Activated naive CD8-positive, alpha-beta T cell treated with anti-CD3 and anti-CD28 coated beads, Interleukin-2, amount 50 U/mL, for 24 hours (primary cell): ENCODE results near the gene NAV3.

Source experiments
- ATAC-seq: fragments of 150-1000 bp; cut with Tn5 transposase; one replicate; pipeline ENCODE4 v1.10.0; 2021
- DNase-seq: peaks from one replicate; pipeline ENCODE4 v3.0.0; 2021
- H3K27ac Mint-ChIP-seq: one replicate; pipeline ENCODE4 v1.8.0; 2021; ENCODE audit warnings: mild to moderate bottlenecking, mixed read lengths
- H3K27me3 Mint-ChIP-seq: one replicate; pipeline ENCODE4 v1.8.0; 2021; ENCODE audit warnings: mixed read lengths
- H3K36me3 Mint-ChIP-seq: one replicate; pipeline ENCODE4 v1.8.0; 2021; ENCODE audit warnings: low read depth, mixed read lengths
- H3K4me1 Mint-ChIP-seq: one replicate; pipeline ENCODE4 v1.8.0; 2021; ENCODE audit warnings: mixed read lengths
- H3K4me3 Mint-ChIP-seq: one replicate; pipeline ENCODE4 v1.8.0; 2021; ENCODE audit warnings: mild to moderate bottlenecking, moderate library complexity, mixed read lengths
- H3K9me3 Mint-ChIP-seq: one replicate; pipeline ENCODE4 v1.8.0; 2021; ENCODE audit warnings: mixed read lengths

Gene NAV3

DNA sequence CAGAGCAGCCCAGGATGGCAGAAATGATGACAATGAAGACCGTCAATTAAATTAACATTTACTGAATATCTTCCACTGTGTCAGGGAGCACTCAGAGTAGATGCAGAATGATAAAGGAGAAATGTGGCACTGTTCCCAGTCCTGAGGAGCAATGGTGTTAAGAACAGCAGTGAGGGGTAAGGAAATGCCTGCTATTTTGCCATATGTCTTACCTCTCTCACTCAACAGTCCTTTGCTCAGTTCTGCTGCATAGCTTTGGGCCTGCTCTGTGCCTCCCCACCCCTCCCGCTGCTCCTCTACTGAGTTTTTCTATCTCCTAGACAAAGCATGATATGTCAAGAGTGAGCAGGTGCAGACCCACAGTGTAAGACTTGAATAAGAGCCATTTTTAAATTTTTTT is 318.8 kb downstream of the NAV3 start:
- Mint-ChIP-seq H3K36me3 (no peaks in the 10 kb centered on the region), H3K27ac (no peak overlapping the region), H3K9me3 (no peaks in the 10 kb centered on the region), H3K4me1 (no peaks in the 10 kb centered on the region), H3K27me3 (no peaks in the 10 kb centered on the region), H3K4me3 (no peak overlapping the region)
- DNase-seq: no peak
- ATAC-seq: no peak

DNA sequence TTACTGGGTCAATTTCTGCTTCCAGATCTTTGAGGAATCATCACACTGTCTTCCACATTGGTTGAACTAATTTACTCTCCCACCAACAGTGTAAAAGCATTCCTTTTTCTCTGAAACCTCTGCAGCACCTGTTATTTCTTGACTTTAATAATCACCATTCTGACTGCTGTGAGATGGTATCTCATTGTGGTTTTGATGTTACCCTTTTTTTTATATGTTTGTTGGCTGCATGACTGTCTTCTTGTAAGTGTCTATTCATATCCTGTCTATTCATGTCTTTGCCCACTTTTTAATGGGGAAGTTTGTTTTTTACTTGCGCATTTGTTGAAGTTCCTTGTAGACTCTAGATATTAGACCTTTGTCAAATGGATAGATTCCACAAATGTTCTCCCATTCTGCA is 324.9 kb downstream of the NAV3 start:
- peaks cover 2% of the 10 kb centered on the region for H3K27me3 Mint-ChIP-seq
- no peak overlapping the region for H3K4me3 Mint-ChIP-seq
- DNase-seq (no peak), ATAC-seq (no peak)
- H3K36me3 Mint-ChIP-seq: no peaks in the 10 kb centered on the region
- H3K9me3 Mint-ChIP-seq: peaks cover 4% of the 10 kb centered on the region
- no peak overlapping the region for H3K27ac Mint-ChIP-seq
- no peaks in the 10 kb centered on the region for H3K4me1 Mint-ChIP-seq

DNA sequence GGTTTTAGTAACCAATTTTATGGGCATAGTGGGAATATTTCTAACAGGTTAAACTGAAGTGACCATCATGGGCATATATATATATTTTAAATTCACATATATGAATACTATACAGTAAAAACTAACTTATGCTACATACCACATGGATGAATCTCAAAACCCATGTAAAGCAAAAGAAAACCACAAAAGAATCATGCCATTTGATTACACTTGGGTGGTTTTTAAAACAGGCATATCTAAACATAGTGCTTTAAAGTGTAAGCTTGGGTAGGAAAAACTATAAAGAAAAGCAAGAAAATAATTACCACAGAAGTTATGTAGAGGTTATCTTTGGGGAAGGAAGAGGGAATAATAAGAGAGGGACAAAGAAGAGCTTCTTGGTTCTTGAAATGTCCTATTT is 326.1 kb downstream of the NAV3 start:
- Mint-ChIP-seq H3K27ac (no peak overlapping the region), H3K27me3 (peaks cover 2% of the 10 kb centered on the region), H3K4me1 (no peaks in the 10 kb centered on the region), H3K9me3 (peaks cover 4% of the 10 kb centered on the region), H3K36me3 (no peaks in the 10 kb centered on the region), H3K4me3 (no peak overlapping the region)
- no peak for DNase-seq
- no peak for ATAC-seq

DNA sequence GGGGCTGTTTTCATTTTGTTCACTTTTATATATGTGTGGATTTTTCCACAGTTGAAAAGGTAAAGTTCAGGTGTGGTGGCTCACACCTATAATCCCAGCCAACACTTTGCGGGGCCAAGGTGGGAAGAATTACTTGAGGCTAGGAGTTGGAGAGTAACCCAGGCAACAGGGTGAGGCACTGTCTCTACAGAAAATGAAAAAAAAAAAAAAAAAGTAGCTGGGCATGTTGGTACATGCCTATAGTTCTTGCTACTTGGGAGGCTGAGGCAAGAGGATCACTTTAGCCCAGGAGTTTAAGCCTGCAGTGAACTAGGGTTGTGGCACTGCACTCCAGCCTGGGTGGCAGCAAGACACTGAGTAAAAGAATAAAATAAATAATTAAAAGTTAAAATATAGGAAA is 326.5 kb downstream of the NAV3 start:
- Mint-ChIP-seq H3K9me3 (peaks cover 4% of the 10 kb centered on the region), H3K36me3 (no peaks in the 10 kb centered on the region), H3K27me3 (peaks cover 2% of the 10 kb centered on the region), H3K27ac (no peak overlapping the region), H3K4me3 (no peak overlapping the region), H3K4me1 (no peaks in the 10 kb centered on the region)
- no peak for ATAC-seq
- no peak for DNase-seq

DNA sequence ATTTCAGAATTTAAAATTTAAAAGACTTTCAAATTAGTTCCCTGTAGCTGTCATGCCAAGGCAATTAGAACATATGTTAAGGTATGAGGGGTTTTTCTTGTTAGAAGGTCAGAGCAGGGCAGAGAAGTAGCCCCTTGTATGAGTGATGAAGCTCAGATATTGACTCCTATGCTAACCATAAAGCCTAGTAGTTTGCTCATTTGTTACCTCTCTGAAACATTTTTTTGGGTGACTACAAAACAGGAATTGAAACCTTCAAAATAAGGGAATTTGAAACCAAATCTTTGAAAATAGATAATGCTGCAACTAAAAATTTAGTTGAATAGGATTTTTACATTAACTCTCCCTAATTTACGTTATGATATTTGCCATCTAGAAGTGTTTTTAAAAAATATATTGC is 333.5 kb downstream of the NAV3 start:
- no peaks in the 10 kb centered on the region for H3K27me3 Mint-ChIP-seq
- no peaks in the 10 kb centered on the region for H3K36me3 Mint-ChIP-seq
- DNase-seq (no peak), ATAC-seq (no peak)
- H3K9me3 Mint-ChIP-seq: no peaks in the 10 kb centered on the region
- H3K27ac Mint-ChIP-seq: no peak overlapping the region
- H3K4me1 Mint-ChIP-seq: no peaks in the 10 kb centered on the region
- H3K4me3 Mint-ChIP-seq: no peak overlapping the region

DNA sequence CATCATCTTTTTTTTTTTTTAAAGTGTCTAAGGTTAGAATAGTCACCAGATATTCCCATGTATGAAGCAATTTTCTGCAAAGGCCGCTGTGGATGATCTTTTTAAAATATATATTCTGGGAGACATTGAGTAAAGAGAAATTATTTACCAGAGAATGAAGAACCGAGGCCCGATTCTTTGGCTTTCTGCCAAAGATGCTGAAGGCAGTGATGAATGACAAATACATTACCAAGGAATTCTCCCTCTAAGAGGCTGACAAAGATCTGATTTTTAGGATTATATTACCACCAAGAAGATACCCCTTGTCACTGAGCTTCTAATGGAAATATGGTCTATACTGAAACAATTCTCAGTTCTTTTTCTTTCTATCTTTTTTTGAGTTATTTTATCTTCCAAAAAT is 336.8 kb downstream of the NAV3 start:
- H3K27me3 Mint-ChIP-seq: no peaks in the 10 kb centered on the region
- no peaks in the 10 kb centered on the region for H3K36me3 Mint-ChIP-seq
- no peak overlapping the region for H3K4me3 Mint-ChIP-seq
- no peaks in the 10 kb centered on the region for H3K9me3 Mint-ChIP-seq
- no peak overlapping the region for H3K27ac Mint-ChIP-seq
- DNase-seq (no peak), ATAC-seq (no peak)
- H3K4me1 Mint-ChIP-seq: no peaks in the 10 kb centered on the region

DNA sequence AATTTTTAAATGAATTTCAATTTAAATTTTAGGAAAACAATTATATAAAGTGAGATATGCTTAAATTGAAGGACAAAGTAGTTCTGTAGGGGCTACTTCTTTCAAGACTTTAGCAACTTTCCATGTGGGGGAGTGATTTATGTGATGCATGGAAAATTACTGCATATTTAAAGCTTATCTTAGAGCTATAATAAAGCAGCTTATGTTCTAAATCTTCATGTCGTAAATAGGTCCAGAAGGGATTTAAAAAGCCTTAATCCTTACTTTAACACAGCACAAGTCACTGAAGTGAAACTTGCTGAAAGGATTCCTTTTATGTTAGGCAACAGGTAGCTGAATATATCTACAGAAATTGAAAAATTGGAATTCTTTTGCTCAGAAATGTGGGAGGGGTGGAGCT is 340.4 kb downstream of the NAV3 start:
- ATAC-seq: no peak
- no peaks in the 10 kb centered on the region for H3K27me3 Mint-ChIP-seq
- DNase-seq: no peak
- H3K4me1 Mint-ChIP-seq: no peaks in the 10 kb centered on the region
- no peaks in the 10 kb centered on the region for H3K36me3 Mint-ChIP-seq
- H3K4me3 Mint-ChIP-seq: no peak overlapping the region
- no peak overlapping the region for H3K27ac Mint-ChIP-seq
- no peaks in the 10 kb centered on the region for H3K9me3 Mint-ChIP-seq

DNA sequence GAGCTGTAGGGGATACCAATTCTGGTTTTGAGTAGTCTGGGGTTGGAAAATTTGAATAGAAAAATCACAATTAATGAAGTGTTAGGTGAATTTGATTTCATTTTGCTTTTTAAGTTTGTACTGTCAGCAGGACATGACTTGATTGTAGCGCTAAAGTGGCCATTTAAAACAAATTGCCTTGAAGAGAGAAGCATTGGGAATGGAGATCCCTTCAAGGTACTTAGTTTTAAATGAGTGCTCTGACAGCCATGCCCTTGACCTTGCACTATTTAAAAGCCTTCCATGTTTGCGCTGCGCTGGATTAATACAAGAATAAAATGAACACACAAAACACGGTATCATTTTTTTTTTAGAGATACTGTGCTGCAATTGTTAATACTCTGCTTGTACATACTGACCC is 345.9 kb downstream of the NAV3 start:
- no peaks in the 10 kb centered on the region for H3K27me3 Mint-ChIP-seq
- no peaks in the 10 kb centered on the region for H3K4me1 Mint-ChIP-seq
- no peak overlapping the region for H3K27ac Mint-ChIP-seq
- H3K4me3 Mint-ChIP-seq: no peak overlapping the region
- DNase-seq (no peak), ATAC-seq (no peak)
- H3K9me3 Mint-ChIP-seq: no peaks in the 10 kb centered on the region
- H3K36me3 Mint-ChIP-seq: no peaks in the 10 kb centered on the region

DNA sequence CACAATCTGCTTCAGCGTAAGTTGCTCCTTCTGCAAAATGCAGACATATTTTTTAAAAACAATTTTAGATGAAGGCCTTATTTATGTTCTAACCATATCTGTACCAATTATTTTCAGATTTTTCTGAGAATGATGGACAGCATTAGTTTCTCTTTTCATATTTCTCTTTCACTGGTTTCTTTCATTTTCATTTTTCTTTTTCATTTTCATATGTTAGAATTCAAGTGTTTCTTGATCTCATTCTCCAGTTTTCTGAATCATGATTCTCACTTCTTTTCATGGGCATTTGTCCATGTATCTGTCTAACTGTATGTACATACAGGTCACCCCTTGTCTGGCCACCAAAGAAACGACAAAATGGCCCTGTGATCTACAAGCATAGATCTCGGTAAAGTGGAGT is 346.6 kb downstream of the NAV3 start:
- no peak for ATAC-seq
- DNase-seq: no peak
- H3K27ac Mint-ChIP-seq: no peak overlapping the region
- no peak overlapping the region for H3K4me3 Mint-ChIP-seq
- no peaks in the 10 kb centered on the region for H3K4me1 Mint-ChIP-seq
- no peaks in the 10 kb centered on the region for H3K27me3 Mint-ChIP-seq
- H3K36me3 Mint-ChIP-seq: no peaks in the 10 kb centered on the region
- H3K9me3 Mint-ChIP-seq: no peaks in the 10 kb centered on the region

DNA sequence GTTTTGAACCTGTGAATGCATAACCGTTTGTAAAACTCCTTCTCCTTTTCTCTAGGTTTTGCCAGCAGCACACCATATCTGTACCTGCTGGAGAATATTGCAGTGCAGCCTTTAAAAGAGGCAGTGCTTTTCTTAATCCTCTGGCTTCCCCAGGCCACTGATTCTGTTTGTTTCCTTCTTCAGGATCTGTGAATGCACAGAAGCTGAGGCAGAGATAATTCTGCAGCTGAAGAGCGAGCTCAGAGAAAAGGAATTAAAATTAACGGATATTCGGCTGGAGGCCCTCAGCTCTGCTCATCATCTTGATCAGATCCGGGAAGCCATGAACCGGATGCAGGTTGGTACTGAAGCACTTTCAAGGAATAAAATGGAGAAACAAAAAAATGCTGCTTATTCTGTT is 348.7 kb downstream of the NAV3 start:
- Mint-ChIP-seq H3K4me3 (no peak overlapping the region), H3K27me3 (no peaks in the 10 kb centered on the region), H3K27ac (no peak overlapping the region), H3K36me3 (no peaks in the 10 kb centered on the region), H3K9me3 (no peaks in the 10 kb centered on the region), H3K4me1 (no peaks in the 10 kb centered on the region)
- ATAC-seq: no peak
- DNase-seq: no peak

DNA sequence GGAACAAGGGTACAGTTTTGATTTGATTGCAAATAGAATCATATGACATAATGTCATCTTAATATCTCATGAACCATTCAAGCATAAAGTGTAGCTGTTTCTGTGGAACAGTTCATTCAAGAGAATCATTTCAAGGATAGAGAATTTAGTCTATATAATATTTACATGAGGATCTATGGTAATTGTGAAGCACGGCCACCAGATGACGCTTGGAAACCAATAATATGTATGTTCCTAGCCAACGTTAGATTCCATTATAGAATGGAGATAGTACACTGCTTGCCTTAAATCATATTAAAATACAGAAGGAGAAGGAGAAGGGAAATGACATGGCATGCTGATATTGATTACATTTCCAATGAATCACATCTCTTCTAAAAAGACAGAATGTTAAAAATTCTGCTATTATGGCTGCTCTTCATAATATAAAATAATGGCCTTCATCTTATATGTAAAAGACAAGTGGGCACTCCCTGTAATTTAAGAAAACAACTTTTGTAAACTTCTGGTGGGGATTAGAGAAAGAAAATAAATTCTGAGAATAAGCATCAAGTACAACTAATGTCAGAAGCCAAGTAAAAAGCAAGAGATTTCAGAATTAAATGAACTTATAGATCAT is 351.0 kb downstream of the NAV3 start:
- no peaks in the 10 kb centered on the region for H3K4me1 Mint-ChIP-seq
- no peak for DNase-seq
- no peaks in the 10 kb centered on the region for H3K27me3 Mint-ChIP-seq
- ATAC-seq: no peak
- H3K9me3 Mint-ChIP-seq: no peaks in the 10 kb centered on the region
- no peaks in the 10 kb centered on the region for H3K36me3 Mint-ChIP-seq
- no peak overlapping the region for H3K27ac Mint-ChIP-seq
- no peak overlapping the region for H3K4me3 Mint-ChIP-seq

DNA sequence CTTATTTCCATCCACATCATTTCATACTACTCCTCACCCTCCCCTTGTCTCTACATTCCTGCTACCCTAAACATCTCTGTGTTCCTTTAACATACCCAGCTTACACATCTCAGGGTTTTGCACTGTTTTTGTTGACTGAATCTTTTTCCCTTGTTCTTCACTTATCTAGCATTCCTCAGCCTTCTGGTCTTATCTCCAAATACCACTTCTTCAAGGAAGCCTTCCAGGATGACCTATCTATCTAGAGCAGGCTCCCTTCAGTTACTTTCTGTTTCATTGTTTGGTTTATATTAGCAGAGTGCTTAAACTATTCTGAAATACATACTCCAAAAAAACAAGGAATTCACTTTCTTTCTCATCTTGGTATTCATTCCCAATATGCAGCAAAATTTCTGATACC is 353.1 kb downstream of the NAV3 start:
- no peaks in the 10 kb centered on the region for H3K36me3 Mint-ChIP-seq
- H3K9me3 Mint-ChIP-seq: no peaks in the 10 kb centered on the region
- DNase-seq: no peak
- ATAC-seq: no peak
- no peaks in the 10 kb centered on the region for H3K27me3 Mint-ChIP-seq
- H3K27ac Mint-ChIP-seq: no peak overlapping the region
- no peak overlapping the region for H3K4me3 Mint-ChIP-seq
- H3K4me1 Mint-ChIP-seq: no peaks in the 10 kb centered on the region

DNA sequence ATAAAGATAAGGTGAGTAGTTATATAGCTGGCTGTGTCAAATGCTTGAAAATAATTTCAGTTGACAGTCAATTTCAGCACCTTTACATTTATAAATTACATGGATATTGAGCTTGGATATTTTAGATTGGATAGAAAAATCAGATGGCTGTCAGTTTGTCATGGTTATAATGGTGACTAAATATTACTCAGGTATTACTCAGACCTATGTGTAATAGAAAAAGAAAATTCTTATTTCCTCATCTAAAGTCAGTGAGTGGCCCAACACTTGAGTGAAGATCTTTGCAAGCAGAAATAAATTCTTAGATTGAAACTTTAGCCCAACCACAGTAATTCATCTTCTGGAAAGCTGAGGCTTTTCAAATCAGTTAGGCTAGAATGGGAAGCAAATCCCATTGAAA is 354.4 kb downstream of the NAV3 start:
- DNase-seq (no peak), ATAC-seq (no peak)
- H3K27ac Mint-ChIP-seq: no peak overlapping the region
- H3K36me3 Mint-ChIP-seq: no peaks in the 10 kb centered on the region
- H3K4me1 Mint-ChIP-seq: no peaks in the 10 kb centered on the region
- H3K9me3 Mint-ChIP-seq: no peaks in the 10 kb centered on the region
- H3K27me3 Mint-ChIP-seq: no peaks in the 10 kb centered on the region
- H3K4me3 Mint-ChIP-seq: no peak overlapping the region

DNA sequence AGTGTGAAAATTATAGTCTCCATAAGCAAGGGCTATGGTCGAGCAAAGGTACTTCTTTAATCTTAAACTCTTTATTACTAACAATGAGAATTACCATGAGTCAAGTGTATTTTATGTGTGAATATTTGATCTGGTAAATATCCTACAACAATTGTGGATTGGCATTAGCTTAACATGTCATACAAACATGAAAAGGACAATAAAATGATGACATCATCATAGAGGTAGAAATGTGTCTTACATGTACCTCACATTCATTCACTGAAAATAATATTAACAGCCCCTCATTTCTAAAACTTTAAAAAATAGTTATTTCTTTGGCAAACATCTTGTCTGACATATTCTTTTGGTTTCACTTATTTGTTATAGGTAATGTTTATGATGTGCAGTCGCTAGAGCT is 355.0 kb downstream of the NAV3 start:
- Mint-ChIP-seq H3K36me3 (no peaks in the 10 kb centered on the region), H3K4me3 (no peak overlapping the region), H3K27me3 (no peaks in the 10 kb centered on the region), H3K9me3 (no peaks in the 10 kb centered on the region), H3K4me1 (no peaks in the 10 kb centered on the region), H3K27ac (no peak overlapping the region)
- ATAC-seq: no peak
- no peak for DNase-seq

DNA sequence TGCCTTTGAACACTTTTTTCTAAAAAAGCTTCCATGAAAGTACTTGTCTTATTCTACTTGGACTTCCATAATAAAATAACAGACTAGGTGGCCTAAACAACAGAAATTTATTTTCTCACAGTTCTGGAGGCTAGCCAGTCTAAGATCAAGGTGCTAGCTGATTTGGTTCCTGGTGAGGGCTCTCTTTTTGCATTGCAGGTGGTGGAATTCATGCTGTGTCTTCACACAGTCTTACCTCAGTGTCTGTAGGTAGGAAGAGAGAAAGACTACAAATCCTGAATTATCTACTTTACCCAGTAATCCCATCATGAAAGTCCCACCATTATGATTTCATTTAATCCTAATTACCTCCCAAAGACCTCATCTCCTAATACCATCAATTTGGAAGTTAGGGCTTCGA is 356.0 kb downstream of the NAV3 start:
- no peaks in the 10 kb centered on the region for H3K27me3 Mint-ChIP-seq
- H3K4me3 Mint-ChIP-seq: no peak overlapping the region
- H3K4me1 Mint-ChIP-seq: no peaks in the 10 kb centered on the region
- ATAC-seq: no peak
- no peak for DNase-seq
- no peak overlapping the region for H3K27ac Mint-ChIP-seq
- H3K36me3 Mint-ChIP-seq: no peaks in the 10 kb centered on the region
- no peaks in the 10 kb centered on the region for H3K9me3 Mint-ChIP-seq

DNA sequence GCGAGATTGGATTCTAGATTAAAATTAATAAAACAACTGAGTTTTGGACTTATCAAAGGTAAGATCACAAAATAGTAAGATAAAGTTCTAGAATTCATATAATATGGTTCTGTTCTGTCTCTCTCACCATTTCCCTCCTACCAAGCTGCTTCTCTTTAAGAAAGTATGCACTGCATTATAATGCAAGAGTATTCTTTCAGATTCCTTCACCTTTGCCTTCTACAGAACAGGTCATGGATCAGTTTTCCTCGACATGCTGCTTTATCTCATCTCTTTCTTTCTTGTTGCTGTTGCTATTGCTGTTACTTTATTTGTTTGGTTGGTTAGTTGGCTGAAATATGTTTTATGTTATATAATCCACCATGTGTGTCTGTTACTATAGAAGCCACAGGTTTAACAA is 357.0 kb downstream of the NAV3 start:
- Mint-ChIP-seq H3K36me3 (no peaks in the 10 kb centered on the region), H3K4me1 (no peaks in the 10 kb centered on the region), H3K27me3 (no peaks in the 10 kb centered on the region), H3K4me3 (no peak overlapping the region), H3K27ac (no peak overlapping the region), H3K9me3 (no peaks in the 10 kb centered on the region)
- ATAC-seq: no peak
- no peak for DNase-seq
